MV-4-11 (cell line): Measurements from ENCODE around the gene RNF215.

Source experiments
- DNase-seq: peaks from one replicate; lab custom pipeline; 2025; lab: John Stamatoyannopoulos, UW

The RNF215 gene

DNA sequence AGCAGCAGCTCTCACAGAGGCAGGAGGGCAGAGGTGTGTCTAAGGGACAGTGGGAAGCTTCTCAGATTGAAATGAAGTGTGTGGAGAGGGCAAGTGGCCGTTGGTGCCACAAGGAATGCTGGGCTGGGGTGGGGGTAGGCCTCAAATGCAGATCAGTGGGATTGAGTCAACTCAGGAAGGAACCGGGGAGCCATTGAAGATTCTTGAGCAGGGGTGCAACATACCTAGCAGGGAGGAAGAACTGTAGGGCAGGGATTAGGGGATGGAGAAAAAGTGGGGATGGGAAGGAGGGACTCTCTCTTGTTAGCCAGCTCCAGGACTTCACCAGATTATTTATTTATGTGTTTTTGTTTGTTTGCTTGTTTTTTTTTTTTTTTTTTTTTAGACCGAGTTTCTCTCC lies 6.7 kb upstream of the RNF215 start:
- no peak for DNase-seq

DNA sequence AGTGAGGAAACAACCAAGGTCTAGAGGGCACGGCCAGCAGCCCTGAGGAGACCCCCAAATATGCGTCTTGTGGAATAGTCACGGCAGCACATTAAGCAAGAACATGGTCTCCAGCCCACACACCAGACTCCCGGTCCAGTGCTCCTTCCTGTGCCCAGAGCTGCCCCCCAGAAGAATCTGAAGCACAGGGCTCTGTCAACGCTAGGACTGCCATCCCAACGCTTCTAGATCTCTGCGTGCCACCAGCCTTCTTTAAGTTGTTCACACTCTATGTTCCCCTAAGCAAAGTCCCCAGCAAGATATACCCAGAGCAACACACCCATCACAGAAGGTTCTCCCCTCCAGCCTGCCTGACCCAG lies 6.1 kb upstream of the RNF215 start:
- DNase-seq, result no peak

DNA sequence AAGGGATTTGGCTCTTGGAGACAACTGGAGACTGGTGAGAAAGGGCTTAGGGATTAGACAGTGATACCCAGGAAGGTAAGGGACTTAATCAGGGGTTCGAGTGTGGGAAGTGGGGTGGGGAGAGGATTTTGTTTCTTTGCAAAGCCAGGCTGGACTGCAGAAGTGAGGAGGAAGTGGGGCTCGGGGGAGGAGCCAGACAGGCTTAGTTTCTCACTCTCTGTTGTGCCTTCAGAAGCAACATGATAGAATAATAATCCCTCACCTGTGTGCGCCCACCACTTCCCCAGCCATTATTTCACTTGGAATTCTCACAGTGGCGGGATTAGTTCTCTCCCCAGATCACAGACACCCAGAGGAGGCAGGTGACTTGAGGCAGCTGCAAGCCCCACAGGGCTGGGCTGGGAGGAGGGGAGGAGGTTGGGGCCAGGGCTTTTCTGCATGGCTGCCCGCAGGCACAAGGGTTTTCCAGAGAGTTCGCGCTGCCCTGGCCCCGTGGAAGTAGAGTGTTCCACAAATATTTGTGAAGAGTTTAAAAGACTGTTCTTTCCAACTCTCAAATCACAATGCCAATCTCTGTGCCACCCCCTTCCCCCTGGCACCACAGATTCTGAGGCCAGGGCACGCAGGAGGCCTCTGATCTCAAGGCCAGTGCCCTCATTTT lies 5.6 kb upstream of the RNF215 start:
- DNase-seq, result peak; percentile 32

DNA sequence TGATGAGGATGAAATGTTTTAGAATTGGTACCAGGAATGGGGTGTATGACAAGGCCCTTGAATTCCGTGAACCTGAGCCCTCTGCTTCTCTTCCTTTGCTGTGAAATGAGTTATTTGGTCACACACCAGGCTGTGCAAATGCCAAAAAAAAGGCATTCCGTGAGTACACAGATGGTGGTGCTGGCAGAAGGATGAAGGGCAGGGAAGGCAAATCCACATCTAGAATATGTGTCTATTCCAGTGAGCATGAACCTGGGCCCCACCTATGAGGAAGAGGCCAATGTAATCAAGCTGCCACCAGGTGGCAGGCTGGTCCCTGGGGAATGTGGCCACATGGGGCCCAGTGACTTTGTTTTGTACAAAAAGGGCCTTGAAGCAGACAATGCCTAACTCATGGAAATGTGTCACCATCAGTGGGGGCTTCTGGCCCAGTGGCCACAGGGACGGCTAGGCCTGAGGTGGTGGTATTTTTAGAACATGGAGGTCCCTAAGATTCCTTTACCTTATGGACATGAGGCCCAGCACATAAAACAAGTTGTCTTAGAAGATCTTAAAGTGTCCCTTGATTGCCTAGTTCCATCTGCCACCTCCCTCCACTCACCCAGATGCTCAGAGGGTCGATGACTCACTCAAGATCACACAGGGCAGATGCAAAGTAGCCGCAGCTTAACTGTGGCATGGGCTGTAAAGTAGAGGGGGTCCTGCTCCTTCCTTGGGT lies 3.9 kb upstream of the RNF215 start:
- DNase-seq, result peak; percentile 71

DNA sequence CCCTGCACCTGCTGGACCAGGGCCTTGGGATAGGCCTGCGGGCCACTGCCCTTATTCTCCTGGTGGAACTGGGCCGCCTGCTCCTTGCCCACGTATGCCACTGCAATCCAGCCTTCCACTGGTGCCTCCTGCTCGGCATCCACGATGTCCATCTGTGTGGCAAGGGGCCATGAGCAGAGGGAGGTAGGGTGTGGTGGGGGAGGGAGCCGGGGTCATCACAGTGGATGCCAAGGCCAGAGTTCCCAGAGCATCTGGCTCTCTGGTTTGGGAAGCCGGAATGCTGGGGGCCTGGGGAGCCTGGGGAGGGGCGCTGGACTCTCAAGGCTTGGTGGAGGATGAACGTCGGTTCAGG lies 627 bp downstream of the RNF215 start:
- no peak for DNase-seq

DNA sequence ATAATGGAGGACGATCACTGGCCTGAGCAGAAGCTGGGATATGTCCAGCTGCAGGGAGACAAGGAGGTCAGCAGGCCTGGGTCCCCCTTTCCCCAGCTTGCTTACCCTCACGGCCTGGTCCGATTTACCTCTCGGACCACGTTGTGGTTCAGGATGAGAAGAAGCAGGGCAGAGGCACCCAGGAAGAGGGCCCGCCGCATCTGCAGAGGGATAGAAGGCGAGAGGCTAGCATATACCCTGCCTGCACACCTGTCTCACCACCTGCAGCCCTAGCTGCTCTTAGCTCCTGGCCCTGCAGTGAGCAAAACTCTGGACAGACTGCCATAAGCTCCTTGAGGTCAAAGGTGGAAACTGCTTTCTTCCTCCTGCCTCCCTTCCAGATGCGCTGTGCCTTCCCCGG lies 1.3 kb downstream of the RNF215 start:
- no peak for DNase-seq

DNA sequence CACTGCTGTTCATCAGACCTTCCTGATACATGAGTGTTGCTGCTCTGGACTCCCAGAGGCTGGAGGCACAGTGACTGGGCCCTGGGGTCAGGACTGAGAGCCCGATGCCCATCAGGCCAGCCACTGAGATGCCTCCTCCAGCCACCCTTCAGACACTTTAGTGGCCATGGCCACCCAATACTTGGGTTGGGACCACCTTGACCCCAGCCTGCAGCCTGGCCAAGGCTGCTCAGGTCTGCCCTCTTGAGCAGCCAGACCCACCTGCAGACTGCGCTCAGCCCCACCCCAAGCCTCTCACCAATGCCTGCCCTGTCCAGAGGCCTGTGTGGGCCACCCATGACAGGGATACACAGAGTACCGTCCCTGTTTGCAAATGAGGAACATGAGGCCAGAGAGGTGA lies 4.2 kb downstream of the RNF215 start:
- no peak for DNase-seq

DNA sequence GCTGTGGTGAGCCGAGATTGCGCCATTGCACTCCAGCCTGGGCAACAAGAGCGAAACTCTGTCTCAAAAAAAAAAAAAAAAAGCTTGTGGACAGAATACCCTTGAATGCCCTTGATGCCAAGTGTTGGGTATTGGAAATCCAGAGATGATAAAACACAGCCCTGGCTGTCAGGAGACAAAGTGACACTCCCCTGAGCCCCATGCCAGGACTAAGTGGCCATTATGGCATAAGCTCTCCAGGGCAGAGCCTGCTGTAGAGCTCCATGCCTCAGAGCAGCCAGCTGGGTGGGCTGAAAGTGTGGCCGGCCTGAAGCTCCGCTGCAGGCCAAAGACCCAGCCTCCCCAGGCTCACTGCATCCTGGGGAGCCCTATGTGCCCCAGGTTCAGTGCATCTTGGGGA lies 4.9 kb downstream of the RNF215 start:
- no peak for DNase-seq

DNA sequence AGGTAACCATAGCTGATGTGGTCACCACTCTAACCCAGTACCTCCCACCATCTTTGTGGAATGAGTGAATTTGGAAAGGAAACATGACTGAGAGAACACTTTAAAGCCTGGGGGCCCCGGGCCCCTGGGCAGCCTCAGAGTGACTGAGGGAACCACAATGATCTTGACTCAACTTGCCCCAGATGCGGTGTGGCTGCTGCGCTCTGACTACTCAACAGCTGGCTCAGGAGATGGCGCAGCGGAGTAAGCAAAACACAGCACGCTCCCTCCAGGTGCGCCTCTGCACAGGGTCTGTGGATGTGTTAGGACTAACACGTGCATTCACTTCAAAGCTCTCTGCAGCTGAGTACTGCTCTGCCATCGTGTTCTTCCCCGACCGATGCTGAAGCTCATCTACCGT lies 5.9 kb downstream of the RNF215 start:
- DNase-seq, result no peak

DNA sequence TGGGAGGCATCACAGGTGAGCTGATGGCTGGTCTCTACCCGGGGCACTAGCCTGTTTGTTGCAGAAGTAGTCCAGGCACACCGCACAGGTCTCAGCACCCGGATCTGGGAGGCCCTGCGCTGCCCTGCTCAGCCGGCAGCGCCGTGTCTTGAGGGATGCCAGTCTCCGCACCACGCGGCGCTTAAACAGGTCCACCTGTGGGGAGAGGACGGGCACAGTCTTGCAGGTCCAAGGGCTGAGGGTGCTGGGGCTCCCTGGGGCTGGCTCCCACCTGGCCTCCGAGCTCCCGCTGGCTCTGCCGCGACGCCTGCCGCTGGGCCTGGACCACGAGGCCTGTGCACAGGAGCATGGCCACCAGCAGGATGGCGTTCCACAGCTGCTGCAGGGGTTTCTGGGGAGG lies 7.2 kb downstream of the RNF215 start:
- DNase-seq, result no peak

DNA sequence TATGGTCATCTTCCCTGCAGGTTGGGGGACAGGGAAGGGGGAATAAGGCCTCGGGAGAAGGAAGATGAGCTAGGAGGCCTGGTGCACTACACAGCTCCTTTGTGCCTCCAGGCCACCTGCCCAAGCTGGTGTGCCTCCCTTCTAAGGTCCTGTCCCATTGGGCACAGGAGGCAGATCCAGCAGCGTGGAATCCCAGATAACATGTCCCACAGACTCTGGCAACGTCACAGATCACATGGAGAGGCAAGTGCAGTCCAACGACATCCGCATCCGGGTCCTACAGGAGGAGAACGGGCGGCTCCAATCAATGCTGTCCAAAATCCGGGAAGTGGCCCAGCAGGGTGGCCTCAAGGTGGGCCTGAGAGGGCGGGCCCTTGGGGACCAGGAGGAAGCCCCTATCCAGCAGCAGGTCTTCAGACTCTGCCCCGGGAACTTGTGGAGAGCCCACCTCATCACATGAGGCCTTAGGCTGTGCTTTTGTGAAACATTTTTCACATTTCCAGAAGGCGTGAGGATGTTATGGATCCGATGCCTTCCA lies 11.8 kb downstream of the RNF215 start:
- no peak for DNase-seq

DNA sequence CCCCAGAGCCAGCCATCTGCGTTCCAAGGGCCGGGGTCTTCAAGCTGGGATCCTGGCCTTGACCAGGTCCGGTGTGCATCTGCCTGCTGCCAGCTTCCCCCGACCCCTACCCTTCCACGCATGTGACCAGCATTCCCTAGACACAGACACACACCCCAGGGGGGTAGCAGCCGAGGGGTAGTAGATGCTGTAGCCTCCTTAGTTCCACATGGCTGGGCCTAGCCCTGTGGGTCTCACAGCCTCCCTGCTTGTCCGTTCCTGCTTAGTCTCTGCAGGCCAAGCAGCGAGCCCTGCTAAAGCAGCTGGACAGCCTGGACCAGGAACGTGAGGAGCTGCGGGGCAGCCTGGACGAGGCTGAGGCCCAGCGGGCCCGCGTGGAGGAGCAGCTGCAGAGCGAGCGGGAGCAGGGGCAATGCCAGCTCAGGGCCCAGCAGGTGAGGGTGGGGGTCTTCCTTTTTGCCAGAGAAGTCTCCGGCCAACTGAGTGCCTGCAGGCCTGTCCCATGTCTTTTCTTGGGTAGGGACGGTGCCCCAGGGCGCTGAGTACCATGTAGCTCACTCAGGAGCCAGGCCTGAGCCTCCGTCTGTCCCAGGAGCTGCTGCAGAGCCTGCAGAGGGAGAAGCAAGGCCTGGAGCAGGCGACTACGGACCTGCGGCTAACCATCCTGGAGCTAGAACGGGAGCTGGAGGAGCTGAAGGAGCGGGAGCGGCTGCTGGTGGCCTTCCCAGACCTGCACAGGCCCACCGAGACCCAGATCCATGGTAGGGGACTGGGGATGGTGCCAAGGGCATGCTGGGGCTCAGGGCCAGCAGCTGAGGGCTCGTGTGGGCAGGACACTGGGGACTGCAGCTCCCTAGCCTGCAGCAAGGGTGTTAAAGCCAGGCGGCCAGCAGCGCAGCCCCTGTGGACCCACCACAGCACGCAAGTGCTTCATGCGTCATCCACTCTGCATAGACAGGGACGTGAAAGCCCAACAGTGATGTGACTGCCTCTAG lies 13.6 kb downstream of the RNF215 start:
- no peak for DNase-seq

DNA sequence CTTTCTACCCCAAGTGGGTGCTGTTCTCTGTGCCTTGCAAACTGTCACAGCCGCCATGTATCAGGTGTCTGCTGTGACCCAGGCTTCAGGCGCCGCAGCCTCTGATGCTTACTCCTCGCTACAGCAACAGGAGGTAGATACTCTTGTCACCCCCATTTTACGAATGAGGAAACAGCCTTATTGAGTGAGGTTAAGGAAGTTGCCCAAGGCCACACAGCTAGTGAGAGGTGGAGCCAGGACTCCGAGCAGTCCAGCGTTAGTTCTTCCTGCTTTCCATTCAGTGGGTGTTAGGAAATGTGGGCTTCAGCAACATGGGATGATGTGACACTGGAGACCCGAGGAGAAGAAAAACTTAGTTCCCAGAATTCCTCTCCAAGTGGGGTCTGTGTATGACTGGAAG lies 14.3 kb downstream of the RNF215 start:
- DNase-seq, result peak; percentile 84

DNA sequence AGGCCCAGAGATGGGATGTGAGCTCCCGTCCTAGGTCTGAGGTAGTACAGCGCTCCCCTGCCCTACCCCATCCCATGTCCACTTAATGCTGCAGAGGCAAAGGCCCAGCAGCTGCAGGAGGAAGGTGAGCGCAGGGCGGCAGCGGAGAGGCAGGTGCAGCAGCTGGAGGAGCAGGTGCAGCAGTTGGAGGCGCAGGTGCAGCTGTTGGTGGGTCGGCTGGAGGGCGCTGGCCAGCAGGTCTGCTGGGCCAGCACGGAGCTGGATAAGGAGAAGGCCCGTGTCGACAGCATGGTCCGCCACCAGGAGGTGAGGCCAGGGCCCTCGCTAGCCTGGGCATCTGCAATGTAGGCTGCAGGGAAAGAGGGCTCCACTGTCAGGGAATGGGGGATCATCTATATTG lies 15.2 kb downstream of the RNF215 start:
- no peak for DNase-seq

DNA sequence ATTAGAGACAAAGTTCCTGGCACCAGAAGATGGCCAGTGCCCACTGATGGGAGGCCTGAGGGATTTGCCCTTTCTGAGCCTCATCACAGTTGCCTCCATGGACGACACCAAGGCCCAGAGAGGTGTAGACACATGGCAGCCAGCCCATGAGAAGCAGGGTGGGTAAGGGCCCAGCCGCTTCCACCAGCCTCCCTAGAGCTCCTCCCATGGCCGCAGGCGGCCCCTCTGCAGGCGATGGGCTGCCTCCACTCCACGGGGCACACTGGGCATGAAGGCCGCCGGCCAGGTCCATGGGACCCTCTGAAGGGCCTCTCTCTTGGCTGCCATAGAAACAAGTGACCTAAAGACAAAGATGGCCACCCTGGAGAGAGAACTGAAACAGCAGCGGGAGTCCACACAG lies 15.9 kb downstream of the RNF215 start:
- DNase-seq, result no peak

DNA sequence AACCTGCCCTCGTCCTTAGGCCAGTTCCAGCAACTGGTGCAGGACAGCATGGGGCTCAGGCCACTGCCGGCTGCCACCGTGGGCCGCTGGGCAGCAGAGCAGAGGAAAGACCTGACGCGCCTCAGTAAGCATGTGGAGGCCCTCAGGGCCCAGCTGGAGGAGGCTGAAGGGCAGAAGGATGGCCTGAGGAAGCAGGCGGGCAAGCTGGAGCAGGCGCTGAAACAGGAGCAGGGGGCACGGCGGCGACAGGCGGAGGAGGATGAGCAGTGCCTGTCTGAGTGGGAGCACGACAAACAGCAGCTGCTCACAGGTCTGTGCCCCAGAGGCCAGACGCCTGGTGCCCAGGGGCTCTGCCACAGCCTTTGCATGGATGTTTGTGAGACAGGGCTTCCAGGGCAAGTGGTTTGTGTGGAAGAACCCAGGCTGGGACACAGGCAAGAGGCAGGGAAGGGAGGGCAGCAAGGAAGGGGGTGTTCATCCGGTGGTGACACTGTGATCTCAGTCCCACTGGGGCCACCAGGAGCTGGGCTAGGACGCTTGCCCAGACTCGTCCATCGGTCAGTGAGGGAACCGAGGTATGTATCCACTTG lies 16.5 kb downstream of the RNF215 start:
- no peak for DNase-seq

DNA sequence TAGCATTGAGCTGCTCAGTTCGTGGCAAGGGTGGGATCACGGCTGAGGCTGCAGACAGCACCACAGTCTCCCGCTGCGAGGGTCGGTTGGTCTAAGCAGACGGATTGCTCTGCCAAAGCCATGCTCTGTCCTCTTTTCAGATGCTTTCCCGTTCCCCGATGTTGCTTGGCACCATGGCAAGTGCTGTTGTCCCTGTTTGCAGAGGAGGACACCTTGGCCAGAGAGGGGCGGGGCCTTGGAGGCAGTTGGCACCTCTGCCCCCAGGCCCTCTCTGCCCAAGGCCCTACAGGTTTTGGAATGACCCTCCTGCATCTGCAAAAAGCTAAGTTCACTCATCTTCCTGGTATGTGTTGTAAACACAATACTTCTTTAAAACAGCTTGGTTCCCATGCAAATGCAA lies 18.8 kb downstream of the RNF215 start:
- no peak for DNase-seq

DNA sequence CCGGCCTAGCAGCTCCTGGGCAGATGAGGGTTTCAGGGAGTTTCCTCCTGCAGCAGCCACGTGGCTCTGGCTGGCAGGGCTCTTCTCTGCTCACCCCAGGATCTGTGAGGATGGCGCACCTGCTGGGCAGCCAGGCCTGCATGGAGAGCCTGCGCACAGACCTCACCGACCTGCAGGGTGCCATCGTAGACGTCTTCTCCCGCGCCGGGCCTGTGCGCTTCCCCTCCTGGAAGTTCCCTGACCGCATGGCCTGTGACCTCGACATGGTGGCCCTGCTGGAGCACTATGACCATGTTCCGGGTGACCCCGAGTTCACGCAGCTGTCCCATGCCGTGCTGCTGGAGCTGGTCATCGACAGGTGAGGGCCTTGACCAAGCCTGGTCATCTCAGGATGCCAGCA lies 21.3 kb downstream of the RNF215 start:
- no peak for DNase-seq

DNA sequence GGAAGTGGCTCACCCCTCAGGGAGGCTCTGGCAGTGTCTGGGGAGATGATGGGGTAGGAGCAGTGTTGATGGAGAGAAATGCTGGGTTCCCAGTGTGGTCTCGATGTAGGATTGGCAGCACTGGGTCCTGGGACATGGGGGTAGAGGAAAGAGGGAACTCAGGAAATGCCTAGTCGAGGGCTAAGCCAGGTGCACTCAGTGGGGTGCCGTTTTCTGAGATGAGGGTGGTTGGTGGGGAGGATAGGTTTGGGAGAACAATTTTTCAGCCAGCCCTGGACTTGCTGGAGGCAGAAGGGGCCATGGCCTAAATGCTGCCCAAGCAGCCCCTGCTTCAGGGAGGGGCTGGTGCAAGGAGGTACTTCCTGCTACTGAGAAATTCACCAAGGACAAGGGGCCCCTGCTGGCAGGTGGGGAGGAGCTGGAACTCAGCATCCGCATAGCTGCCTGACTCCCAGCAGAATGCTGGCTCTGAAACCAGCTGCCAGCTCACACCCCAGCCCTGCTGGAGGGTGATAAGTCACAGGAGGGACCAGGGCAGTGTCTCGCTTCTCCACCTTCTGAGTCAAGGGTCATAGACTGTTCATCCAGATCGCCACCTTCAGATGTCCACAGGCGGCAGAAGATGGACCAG lies 24.4 kb downstream of the RNF215 start:
- DNase-seq, result no peak

DNA sequence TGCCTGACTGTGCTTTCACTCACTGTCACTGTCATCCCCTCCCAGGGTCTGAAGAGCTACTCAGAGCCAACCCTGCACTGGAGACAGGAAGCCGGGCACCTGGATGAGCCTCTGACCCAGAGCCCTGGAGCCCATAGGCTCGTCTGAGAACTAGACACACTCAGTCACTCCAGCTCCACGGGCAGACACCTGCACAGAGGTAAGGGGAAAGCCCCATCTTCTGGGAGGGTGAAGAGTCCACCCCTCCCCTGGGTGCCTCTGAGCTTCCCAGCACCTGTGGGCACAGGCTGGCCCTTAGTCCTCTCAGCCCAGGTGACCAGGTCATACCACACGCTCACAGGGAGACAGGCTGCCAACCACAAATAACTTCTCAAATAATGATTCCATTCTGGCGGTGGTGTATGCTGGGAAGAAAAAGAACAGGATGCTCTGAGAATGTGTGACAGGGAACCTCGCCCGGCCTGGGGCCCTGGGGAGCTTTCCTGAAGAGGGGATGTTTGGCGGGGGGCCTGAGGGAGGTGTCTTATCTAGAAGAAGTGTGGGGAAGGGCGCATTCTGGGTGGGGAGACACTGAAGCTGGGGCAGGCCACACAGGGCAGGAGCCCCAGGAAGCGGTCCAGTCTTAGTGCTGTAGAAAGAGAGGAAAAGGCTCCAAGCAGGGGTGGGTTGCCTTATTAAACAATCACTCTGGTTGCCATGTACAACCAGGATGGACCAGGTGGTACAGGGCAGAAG lies 25.1 kb downstream of the RNF215 start:
- no peak for DNase-seq

DNA sequence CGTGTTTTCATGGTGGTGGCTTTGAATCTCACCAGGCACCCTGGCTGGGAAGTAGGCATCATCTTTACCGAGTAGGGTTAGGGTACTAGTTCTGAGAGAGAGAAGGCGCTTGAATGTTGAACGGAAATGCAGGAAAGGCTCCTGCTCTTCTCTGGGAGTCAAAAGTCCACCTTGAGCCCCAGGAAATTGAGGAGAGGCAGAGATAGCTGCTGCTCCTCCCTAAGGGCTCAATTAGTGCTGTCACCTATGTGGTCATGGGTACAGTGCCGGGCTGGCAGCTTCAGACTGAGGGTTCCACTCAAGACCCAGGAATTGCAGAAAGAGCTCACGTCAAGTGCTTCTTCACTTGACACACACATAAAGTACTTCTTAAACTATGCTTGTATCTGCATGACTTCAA lies 28.7 kb downstream of the RNF215 start:
- no peak for DNase-seq
